ENCODE data around the gene UQCC3.

DNA sequence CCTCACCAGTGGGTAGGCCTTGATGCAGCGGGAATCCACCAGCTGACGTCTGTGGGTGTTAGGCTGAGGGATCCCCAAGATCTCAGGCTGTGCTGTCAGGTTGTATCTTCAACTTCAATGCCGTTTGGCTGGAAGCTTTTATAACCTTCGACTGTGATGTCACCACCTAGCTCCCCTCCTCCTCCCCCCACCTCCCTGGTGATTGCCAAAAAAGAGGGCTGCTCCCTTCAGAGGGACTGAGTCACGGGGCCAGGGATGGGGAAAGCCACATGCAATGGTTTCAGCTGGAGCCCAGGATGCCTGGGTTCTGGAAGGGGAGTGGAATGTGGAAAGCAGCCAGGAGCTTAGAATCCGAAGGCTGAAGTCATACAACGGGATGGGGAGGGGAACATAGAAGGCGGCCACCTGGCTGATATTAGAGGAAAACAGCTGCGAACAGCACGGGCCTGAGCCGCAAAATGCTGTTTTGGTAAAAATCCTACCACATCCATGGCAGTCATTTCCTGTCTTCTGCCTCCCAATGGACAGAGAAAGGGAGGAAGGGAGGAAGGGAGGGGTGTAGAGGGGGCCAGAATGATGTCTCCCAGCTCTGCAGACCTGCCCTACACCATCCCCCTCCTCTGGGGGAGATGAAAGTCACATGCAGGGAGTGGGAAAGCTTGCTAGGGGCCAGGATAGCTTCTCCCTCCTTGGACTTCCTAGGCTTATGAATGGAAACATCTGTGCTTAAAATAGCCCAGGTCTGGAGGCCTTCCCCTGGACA is 18.1 kb downstream of the UQCC3 start, which contains the start of gene LRRN4CL:
- TF ChIP-seq, protein P1, sequence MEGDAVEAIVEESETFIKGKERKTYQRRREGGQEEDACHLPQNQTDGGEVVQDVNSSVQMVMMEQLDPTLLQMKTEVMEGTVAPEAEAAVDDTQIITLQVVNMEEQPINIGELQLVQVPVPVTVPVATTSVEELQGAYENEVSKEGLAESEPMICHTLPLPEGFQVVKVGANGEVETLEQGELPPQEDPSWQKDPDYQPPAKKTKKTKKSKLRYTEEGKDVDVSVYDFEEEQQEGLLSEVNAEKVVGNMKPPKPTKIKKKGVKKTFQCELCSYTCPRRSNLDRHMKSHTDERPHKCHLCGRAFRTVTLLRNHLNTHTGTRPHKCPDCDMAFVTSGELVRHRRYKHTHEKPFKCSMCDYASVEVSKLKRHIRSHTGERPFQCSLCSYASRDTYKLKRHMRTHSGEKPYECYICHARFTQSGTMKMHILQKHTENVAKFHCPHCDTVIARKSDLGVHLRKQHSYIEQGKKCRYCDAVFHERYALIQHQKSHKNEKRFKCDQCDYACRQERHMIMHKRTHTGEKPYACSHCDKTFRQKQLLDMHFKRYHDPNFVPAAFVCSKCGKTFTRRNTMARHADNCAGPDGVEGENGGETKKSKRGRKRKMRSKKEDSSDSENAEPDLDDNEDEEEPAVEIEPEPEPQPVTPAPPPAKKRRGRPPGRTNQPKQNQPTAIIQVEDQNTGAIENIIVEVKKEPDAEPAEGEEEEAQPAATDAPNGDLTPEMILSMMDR (conservative IDR thresholded peaks at IDR 0.05) = no peak
- no peak for TF ChIP-seq EZH2 (IDR thresholded peaks at IDR 0.05; ENCODE audit: low read depth)

Data from PC-9 (cell line).